NCI-H1417 (cell line): ENCODE measurements around the gene PKHD1.
"Not testable (repeated sequence)": the region's sequence is repeated elsewhere in the genome, so short reads cannot be mapped to it uniquely, and the experiment has no call there.

Source experiments
- DNase-seq, 3 experiments: peaks; one replicate each; lab custom pipeline; 2025; lab: John Stamatoyannopoulos, UW

Gene PKHD1

DNA sequence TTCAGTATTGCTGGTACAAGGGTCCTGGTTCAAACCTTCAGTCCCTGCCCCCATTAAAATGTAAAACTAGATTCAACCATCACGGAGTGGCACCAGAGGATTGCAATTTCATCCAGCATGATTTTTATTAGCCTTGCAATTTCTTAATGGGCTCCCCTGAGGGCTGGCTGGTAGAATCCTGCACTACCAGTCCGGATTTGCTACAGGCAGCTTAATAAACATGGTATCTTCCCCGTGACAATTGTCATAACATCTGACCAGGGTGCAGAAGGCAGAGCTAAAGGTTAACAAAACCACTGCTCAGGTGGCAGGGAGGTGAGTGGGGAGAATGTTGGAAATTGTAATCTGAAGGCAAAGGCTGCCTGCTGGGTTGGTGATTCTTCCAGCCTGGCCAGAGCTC, 94.5 kb downstream of the PKHD1 start:
- DNase-seq, result peak in 2 of 3 experiments; percentile 30 to 63

DNA sequence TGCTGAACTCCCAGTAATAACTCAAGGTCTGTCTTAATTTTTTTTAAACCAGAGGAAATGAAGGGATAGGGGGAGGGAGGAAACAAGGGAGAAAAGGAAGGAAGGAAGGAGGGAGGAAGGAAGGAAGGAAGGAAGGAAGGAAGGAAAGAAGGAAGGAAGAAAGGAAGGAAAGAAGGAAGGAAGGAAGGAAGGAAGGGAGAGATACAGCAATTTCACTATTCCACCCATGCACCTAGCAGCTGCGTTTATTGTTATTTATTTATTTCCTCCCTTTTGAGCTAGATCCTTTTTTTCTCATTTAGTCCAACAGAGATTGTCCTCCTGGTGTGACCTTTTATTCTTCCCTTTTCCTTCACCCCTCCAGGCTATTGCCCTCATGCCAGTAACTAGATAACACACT, 97.6 kb downstream of the PKHD1 start:
- DNase-seq, result no peak

DNA sequence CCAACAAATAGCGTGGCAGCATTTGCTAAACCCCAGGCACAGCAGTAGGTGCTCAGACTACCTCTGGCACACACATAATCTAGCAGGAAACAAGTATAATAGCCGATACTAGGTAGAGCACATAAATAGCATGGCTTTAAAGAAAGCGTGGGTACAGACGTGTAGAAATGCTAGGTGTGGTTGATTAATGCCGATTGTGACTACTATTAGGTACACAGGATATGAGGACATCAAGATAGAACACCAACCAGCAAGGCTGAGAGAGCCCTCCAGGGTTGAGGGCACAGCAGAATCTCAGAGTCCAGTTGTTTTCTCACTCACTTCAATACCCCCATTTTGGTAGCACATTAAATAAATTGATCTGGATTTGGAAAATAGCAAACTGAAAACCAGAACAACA, 100.5 kb downstream of the PKHD1 start:
- no peak for DNase-seq

DNA sequence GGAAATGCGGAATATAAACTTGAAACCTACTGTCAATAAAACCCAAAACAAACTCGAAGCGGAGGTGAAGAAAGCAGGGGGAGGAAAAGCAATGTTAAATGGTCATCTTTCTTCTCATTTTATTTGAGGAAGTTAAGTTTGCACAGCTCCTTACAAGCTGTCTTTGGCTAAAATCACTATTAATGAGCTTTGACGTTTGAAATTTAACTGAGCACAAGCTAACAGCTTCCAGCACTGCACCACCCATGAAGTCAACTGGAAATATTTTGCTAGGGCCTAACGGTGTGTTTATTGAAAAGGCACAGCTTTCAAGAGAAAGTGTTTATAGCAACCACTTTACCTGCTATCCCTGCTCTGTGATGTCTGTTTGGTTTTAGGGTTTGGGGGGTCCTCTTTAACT, 103.8 kb downstream of the PKHD1 start:
- no peak for DNase-seq

DNA sequence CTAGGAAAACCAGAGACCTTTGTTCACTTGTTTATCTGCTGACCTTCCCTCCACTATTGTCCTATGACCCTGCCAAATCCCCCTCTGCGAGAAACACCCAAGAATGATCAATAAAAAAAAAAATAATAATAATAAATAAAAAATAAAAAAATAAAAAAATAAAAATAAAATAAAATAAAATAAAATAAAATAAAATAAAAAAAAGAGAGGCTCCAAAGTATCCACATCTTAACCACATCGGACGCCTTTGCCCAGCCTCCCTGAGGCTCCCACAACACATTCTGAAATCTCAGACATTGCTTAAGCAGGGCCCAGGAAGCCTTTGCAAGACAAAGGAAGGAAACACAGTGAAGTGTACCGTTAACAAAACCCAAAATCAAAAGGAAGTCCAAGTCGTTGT, 104.7 kb downstream of the PKHD1 start:
- not testable (repeated sequence) for DNase-seq

DNA sequence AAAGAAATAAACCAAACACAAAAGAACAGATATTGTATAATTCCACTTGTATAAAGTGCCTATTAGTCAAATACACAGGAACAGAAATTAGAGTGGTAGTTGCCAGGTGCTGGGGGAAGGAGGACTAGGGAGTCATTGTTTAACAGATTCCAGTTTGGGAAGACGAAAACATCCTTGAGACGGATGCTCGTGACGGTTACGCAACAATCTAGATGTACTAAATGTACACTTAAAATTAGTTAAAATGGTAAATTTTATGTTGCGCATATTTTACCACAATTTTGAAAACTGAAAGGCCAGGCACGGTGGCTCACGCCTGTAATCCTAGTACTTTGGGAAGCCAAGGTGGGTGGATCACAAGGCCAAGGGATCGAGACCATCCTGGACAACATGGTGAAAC, 111.0 kb downstream of the PKHD1 start:
- no peak for DNase-seq

DNA sequence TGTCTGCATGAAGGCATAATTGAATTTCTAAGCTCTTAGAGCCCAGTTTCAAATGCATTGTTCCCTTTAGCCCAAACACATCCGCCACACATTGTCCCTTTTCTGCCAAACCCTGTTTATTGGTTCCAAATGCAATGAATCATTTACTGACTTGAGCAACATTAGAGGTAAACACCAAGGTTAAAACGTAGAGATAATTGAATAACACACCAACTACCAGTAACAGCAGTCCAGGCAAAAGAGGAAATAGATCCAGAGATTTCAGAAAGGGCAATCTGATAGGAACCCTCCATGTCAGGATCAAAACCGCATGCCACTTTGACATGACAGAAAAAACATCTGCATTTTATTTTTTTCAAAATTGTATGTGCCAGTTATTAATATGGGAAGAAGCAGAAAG, 114.8 kb downstream of the PKHD1 start:
- DNase-seq, result no peak

DNA sequence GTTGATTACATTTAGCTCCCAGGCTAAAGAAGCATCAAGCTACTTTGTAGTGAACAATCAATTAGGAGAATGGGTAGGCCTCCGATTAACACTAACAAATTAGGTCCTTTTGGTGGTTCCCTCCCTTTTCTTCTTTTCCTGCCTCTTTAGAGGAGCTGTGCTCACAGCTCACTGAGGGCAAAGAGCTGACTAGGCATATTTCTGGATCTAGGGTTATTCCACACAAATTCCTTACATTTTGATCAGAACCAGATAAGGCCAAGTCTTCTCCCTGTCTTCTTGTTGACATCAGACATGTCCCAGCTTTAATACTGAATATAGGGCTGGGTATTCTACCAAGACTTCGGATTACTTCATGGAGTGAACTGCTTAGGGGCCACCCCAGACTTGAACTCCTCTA, 119.1 kb downstream of the PKHD1 start:
- peak in 1 of 3 experiments; percentile 17 for DNase-seq

DNA sequence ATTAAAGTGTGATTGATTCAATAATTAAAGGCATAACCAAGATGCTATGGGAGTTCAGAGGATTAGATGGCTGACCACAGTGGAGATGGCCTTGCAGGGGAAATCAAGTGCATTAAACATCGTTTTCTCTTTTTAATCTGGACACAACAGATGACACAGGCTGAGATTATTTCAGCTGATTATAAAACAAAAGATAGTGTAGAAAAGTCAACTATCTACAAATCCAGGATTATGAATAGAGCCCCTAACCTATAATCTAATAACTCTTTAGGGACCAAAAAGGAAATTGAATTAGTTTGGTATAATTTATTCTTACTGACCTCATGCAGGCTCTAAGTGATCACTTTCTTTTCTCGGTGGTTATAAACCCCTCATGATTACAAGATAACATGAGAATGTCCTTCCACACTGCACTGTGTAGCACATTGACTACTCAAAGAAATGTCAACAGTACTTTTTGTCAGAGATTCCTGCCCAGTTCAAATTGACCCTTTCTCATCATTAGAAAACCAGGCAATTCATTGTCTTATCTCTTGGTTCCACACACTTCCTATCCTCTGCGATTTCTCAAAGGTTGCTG, 122.1 kb downstream of the PKHD1 start:
- DNase-seq, result no peak

DNA sequence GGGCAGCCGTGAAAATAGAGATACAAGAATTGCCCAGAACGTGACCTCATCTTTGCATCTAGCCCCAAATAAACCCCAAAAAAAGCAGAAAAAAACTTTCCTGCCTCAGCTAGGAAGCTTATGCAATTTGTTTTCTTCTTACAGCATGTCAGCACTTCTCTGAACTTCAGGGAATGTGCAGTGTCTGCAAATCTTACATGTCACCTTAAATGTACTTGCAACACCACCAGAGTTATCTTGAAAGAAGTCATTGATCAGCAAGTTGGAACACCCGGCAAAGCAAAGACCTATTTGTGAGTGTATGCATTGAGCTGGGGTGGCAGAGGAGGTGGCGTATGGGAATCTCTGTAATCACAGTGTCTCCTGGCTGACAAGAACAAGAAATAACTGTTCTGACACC, 123.4 kb downstream of the PKHD1 start:
- no peak for DNase-seq

DNA sequence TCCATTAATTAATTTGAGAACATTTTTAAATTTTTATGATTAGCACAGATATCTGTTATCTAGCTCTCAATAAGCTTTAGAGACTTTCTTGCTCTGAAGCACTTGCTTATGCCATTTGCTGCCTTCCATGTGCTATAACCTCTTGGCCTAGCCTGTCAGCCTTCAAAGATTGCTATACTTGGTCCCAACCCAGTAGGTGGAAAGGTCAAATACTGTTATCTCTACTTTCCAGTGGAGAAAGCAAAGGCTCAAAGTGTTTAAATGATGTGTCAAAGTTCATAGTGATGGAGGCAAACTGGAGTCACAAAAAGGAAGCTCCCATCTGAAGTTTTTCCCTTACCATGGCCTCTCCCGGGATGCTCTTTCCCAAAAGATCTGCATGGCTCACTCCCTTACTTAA, 125.1 kb downstream of the PKHD1 start:
- DNase-seq, result no peak

DNA sequence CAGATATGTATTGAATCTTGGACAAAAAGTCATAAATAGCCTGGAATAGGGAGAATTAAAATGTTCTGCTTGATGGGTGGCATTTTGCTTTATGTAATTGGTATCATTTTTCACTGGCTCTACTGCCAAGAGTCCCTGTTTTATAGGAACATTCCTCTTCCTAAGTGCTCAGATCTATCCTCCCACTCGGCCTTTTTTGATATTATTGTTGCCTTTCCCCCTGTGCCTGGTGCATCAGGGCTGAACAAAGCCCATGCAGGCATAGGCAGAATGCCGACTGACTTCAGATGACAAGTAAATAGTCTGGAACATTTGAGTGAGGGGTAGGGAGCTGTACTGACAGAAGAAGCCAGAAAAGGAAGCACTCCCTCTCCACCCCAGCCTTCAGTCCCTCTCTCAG, 127.0 kb downstream of the PKHD1 start:
- DNase-seq, result peak in 2 of 3 experiments; percentile 21 to 24

DNA sequence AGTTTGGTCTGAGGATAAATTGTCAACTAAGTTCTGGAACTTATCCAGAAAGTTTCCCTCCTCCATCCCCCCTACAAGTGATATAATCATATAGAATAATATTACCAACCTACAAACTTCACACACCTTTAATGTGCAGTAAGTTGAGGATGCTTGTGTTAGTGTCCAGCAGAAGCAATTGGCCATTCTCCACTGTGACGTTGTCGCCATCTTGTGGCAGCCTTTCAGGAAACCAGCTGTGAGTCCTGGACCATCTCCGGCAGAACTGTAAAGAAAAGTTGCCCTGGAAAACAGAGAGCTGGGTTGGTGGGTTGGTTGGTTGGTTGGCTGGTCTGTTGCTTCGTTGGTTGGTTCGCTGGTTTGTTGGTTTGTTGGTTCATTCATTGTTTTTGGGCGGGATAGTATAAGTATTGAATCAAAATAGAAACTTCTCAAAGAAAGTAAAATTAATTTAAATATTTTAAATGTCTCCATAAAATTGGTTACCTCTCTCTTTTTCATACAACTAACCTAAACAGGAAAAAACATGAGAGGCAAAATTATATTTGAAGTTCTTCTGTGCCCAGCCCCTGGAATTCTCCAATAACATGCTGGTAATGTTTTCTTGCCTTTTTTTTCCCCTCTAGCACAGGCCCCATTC, 127.5 kb downstream of the PKHD1 start:
- DNase-seq, result peak; percentile 63 to 93 (median 73)

DNA sequence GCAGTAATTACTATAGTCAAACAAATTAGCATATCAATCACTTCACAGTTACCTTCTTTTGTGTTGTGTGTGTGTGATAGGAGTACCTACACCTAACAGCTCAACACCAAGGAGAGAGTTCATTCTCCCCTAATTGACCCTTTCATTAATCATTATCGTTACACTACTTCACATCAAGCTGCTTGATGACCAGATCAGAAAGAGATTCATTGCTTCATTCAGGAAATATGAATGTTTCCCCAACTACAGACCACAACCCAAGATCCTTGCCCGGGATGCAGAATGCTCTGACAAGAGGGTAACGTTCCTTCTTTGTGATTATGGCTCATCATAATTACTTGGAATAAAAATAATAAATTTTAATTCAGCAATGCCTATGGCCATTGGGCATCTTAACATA, 132.7 kb downstream of the PKHD1 start:
- DNase-seq, result no peak

DNA sequence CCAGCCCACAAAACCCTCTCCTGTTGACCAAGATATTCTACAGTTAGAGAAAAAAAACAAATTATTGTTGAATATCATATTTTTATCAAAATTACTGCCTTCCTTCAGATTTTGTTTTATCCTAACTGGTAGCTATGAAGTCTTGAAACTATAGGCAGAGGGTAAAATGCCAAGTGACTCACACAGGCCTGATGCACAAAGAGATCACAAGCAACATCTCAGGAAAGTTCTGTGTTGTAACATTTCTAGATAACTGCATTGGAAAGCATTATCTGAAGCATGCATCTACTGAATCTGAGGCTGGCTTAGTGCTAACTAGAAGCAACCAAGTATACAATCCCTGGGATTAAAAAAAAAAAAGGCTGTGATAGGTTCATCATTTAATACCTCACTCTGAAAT, 134.2 kb downstream of the PKHD1 start:
- DNase-seq, result no peak

DNA sequence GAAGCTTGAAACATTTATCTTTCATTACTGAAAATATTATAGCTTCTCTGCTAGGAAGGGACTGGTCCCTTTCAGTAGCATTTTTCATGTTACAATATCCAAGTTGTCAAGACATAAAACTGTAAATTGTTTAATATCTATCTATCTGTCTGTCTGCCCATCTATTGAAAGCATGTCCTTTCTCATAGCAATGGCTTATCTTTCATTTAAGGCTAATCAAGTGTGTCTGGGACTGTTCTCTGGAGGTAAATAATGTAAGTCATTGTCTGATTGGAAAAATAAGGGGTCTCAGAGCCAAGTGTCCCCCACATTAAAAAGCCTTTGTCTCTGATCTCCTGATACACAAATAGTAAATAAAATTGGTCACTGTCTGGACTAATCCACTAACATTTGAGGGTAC, 135.5 kb downstream of the PKHD1 start:
- no peak for DNase-seq

DNA sequence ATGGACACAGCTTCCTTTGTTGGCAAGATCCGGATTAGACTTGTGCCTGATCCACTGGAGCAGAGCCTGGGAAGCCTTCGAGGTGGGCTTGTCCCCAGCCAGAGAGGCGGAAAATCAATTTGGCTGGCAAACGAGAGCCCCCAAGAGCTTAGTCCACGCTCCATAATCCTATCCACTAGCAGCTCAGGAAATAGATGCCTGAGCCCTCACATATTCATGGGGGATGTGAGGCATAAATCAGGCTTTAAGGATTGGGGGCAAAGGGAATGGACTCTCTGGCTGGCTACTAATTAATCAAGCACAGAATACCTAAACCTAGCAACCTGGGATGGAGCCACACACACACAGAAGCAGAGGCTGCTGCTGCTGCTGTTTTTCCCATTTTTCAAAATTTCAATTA, 137.9 kb downstream of the PKHD1 start:
- DNase-seq, result no peak

DNA sequence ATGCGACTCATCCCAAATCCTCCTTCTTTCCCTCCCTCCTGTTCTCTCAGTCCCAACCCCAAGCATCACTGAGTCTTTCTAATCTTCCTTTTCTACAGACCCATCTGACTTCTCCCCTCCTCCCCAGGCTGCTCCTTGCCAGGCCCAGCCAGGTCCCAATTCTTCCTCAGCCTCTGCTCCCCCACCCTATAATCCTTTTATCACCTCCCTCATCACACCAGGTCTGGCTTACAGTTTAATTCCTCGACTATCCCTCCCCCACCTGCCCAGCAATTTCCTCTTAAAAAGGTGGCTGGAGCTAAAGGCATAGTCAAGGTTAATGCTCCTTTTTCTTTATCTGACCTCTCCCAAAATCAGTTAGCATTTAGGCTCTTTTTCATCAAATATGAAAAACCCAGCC, 147.7 kb downstream of the PKHD1 start:
- DNase-seq, result not testable (repeated sequence)

DNA sequence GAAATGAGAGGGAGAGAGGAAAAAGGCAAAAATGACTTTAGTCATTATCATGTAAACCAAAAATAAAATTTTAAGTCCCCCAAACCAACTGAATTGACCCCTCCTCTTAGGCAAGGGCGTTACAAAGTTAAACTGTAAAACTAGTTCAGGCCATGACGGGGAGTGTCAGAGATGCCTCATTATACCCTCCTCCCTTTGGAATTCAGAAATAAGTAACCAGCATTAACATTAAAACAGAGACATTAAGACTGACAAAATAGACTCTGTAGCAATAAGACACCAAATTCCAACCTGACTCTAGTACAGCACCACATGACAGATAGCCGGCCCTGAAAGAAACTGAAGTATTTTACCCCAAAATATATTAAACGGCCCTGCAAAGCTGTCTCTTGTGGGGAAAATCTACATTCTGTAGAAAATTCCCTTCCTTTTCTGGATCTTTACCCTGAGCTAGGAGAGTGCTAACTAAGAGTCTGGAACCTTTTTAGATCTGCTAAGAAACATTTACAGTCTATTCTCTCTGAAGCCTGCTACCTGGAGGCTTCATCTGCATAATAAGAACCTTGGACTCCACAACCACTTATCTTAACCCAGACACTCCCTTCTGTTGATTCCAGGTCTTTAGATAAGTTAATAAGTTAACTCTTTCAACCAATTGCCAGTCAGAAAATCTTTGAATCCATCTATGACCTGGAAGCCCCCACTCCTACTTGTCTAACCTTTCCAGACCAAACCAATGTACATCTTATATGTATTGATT, 150.7 kb downstream of the PKHD1 start:
- DNase-seq, result no peak

DNA sequence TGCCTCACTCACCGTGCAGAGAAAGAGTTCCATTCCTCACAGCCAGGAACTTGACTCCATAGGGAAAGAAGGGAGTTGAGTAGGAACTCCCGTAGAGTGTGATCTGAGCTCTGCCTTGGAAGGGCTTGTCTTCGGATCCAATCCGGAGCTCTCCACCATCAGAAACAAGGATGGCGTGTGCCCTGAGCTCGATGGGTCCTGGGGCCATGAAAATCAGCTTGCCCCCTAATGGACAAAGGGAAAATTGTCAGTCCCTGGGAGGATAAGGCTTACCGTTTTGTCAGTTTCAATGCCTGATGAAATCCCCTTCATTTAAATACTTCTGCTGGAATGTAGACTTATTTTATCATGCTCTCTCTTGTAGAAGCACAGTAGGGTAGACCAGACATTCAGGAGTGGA, 153.3 kb downstream of the PKHD1 start:
- no peak for DNase-seq

DNA sequence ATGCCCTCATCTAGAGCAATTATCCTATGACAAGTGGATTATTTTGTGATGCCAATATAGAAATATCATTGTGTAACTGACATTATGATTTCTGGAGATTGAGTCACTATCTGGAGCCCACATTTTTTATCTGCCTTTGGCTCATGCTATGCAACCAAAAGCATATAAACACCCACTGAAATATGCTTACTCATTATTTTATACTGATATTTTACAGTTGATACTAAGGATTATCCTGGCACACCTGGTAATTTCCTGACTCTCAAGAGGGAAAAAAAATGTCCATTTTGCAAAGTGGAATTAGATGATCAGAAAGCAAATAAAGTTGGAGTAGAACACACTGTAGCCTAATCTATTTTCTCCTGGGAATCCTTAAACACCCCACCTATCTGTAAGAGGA, 154.5 kb downstream of the PKHD1 start:
- no peak for DNase-seq

DNA sequence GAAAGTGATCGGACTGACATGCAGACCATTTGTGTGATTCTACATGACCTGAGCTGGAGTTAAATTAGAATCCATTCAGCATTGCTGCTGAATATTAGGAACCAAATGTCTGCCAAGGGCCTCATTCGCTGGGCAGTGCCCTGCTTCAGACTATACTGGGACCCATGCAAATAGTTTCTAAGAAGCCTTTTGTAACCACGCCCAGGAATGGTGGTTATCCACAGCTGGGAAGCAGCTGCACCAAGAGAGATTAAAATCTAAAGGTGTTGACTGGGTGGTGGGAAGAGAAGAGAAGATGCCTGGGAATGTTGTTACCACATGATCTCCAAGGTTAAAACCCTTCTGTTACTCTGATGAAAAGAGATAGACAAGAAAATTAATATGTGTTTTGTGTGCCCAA, 156.8 kb downstream of the PKHD1 start:
- no peak for DNase-seq

DNA sequence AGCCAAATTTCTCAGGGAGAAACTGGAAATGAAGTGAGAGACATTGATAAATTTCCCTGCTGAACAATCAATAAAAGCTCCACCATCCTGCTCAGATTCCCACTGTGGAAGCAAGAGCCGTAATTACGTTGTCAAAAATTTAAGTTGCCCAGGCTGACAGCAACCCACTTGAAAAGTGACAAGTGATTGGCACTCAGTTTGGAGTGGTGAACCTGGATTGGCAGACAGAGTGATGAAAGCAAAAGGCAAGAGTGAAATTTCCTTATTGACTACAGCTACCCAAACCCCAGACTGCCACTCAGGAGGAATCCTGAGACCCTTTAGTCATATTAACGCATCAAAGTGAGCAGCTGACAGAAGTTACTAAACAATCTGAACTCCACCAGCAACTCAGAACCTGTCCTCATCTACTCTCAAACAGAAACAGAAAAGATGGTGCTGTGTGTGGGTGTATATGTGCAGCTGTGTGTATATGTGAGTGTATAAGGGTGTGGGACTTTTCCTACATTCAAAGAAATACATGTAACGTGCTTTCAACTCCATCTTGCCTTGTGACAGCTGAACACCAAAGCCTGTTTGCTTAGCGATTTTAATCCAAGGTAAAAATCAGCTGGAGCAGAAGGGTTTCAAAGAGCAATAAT, 157.4 kb downstream of the PKHD1 start:
- peak in 2 of 3 experiments; percentile 41 to 75 for DNase-seq
